ENCODE data around the gene POLR2B. TPM values are rescaled to one million over a fixed set of nuclear protein-coding genes. Genes with fewer than 3 reads are reported as not detected.

The POLR2B gene
- total RNA-seq, 1 experiment from 2014 or later: 108 TPM

DNA sequence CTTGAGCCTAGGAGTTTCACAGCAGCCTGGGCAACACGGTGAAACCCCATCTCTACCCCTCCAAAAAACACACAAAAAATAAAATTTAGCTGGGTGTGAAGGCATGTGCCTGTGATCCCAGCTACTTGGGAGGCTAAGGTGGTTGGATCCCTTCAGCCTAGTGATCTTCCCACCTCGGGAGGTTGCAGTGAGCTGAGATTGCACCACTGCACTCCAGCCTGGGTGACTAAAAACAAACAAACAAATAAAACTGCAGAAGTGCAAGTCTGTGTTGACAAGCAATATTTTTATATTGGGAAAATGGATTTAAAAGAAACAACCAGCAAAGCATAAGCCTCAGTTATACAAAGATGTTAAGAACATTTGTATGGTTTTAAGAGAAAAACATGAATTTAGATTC lies 85.4 kb downstream of the POLR2B start:
- WGBS (ENCODE audit: extremely low coverage, insufficient read length, low lambda C conversion rate): no CpG with 5 or more reads among the region's 2 CpGs
- no peaks in the 10 kb centered on the region for H3K27me3 ChIP-seq (ENCODE audit: insufficient read depth, low read length)
- Mint-ChIP-seq H3K4me3 (no peak overlapping the region), H3K27ac (no peak overlapping the region), H3K27me3 (ENCODE audit: low read depth) (peaks cover 3% of the 10 kb centered on the region; the same call in 1 of the 2 replicates), H3K4me1 (no peaks in the 10 kb centered on the region), H3K36me3 (ENCODE audit: insufficient read depth in 1 of 3, low read depth in 3 of 3) (no peaks in the 10 kb centered on the region; a peak in 1 of 7 replicates), H3K9me3 (no peaks in the 10 kb centered on the region)
- H3T11ph ChIP-seq (ENCODE audit: low read length): no peak overlapping the region
- H2BK15ac ChIP-seq (ENCODE audit: low read depth, low read length): no peak overlapping the region
- no peak overlapping the region for H2AK5ac ChIP-seq (ENCODE audit: insufficient read length, low read length)
- no peaks in the 10 kb centered on the region for H3K9me3 ChIP-seq (ENCODE audit: control insufficient read depth, low read depth, low read length)
- DNase-seq: no peak
- no peak overlapping the region for H2BK12ac ChIP-seq (ENCODE audit: insufficient read length, low read depth, low read length)
- no peak overlapping the region for H4K91ac ChIP-seq (ENCODE audit: insufficient read length, low read depth, low read length)
- no peak overlapping the region for H3K4ac ChIP-seq (ENCODE audit: low read depth, low read length)
- H3K14ac ChIP-seq (ENCODE audit: insufficient read depth, low read length): no peak overlapping the region
- no peak overlapping the region for H3K23ac ChIP-seq (ENCODE audit: insufficient read length, low read depth, low read length)
- H3K79me2 ChIP-seq (ENCODE audit: insufficient read depth, low read length): no peaks in the 10 kb centered on the region
- H3K4me2 ChIP-seq (ENCODE audit: insufficient read depth, insufficient read length, low read length): no peak overlapping the region
- H4K8ac ChIP-seq (replicated peaks; ENCODE audit: insufficient read length, low read depth, low read length): no peak overlapping the region
- H3K27ac ChIP-seq (ENCODE audit: insufficient read length, low read depth, low read length): no peak overlapping the region
- no peak overlapping the region for H2AFZ ChIP-seq (ENCODE audit: low read length)
- H3K23me2 ChIP-seq (ENCODE audit: insufficient read length, low read depth, low read length, poor library complexity, severe bottlenecking): no peaks in the 10 kb centered on the region
- H4K5ac ChIP-seq (ENCODE audit: insufficient read length, low read depth, low read length): no peak overlapping the region
- H3K9ac ChIP-seq (ENCODE audit: extremely low read depth, insufficient read length, low read length): no peak overlapping the region
- H2BK20ac ChIP-seq (ENCODE audit: low read depth, low read length, poor library complexity, severe bottlenecking): no peak overlapping the region
- no peak overlapping the region for H3K18ac ChIP-seq (ENCODE audit: insufficient read length, low read depth, low read length)
- no peaks in the 10 kb centered on the region for H3K4me1 ChIP-seq (ENCODE audit: insufficient read depth, low read length)
- TF ChIP-seq, protein P1, sequence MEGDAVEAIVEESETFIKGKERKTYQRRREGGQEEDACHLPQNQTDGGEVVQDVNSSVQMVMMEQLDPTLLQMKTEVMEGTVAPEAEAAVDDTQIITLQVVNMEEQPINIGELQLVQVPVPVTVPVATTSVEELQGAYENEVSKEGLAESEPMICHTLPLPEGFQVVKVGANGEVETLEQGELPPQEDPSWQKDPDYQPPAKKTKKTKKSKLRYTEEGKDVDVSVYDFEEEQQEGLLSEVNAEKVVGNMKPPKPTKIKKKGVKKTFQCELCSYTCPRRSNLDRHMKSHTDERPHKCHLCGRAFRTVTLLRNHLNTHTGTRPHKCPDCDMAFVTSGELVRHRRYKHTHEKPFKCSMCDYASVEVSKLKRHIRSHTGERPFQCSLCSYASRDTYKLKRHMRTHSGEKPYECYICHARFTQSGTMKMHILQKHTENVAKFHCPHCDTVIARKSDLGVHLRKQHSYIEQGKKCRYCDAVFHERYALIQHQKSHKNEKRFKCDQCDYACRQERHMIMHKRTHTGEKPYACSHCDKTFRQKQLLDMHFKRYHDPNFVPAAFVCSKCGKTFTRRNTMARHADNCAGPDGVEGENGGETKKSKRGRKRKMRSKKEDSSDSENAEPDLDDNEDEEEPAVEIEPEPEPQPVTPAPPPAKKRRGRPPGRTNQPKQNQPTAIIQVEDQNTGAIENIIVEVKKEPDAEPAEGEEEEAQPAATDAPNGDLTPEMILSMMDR (conservative IDR thresholded peaks at IDR 0.05): no peak
- no peak overlapping the region for H3K56ac ChIP-seq (ENCODE audit: insufficient read length, low read depth, low read length)
- no peak overlapping the region for H2BK5ac ChIP-seq (ENCODE audit: insufficient read length, low read length)
- H4K20me1 ChIP-seq (ENCODE audit: control insufficient read depth, insufficient read depth, insufficient read length): no peaks in the 10 kb centered on the region
- H2BK120ac ChIP-seq (ENCODE audit: low read depth, low read length, poor library complexity, severe bottlenecking): no peak overlapping the region
- no peaks in the 10 kb centered on the region for H3K79me1 ChIP-seq (ENCODE audit: insufficient read depth, low read depth, low read length, poor library complexity, severe bottlenecking)

All from H9 (cell line).